Peyer's patch (tissue), 4 donors: ENCODE data around the gene GFI1B. TPM values are rescaled to one million over a fixed set of nuclear protein-coding genes. Genes with fewer than 3 reads are reported as not detected.

ENCODE experiments used
- DNase-seq, 3 donors: peaks; one replicate each; pipeline ENCODE4 v3.0.0-alpha.2; 2017 to 2019
- H3K27ac ChIP-seq, 4 donors: fragments of 200-600 bp; sonication (generic); one replicate each; pipeline ENCODE4 v1.5.1; 2016 to 2019
- H3K27me3 ChIP-seq, 2 donors: fragments of 200-600 bp; sonication (generic); one replicate each; pipeline ENCODE4 v1.5.1; 2019
- H3K36me3 ChIP-seq, 3 donors: fragments of 200-600 bp; sonication (generic); one replicate each; pipeline ENCODE4 v1.5.1; 2016 to 2019
- H3K4me1 ChIP-seq, 4 donors: fragments of 200-600 bp; sonication (generic); one replicate each; pipeline ENCODE4 v1.5.1; 2016 to 2019
- H3K4me3 ChIP-seq, 4 donors: fragments of 200-600 bp; sonication (generic); 1 replicate in 3 of 4; 2 replicates in 1 of 4; pipeline ENCODE4 v1.5.1; 2016 to 2019; ENCODE audit warnings: mild to moderate bottlenecking in 1 of 4
- H3K9me3 ChIP-seq, 4 donors: fragments of 200-600 bp; sonication (generic); one replicate each; pipeline ENCODE4 v1.5.1; 2016 to 2019; ENCODE audit warnings: mild to moderate bottlenecking in 1 of 4
- POLR2A ChIP-seq, 2 donors: fragments of 450-650 bp; IDR thresholded peaks; one replicate each; pipeline ENCODE4 v1.5.1; 2017; ENCODE audit warnings: antibody characterized with exemption in 2 of 2, mild to moderate bottlenecking in 2 of 2, moderate library complexity in 2 of 2
- total RNA-seq, 4 donors: library from RNA; depleted of rRNA; stranded (reverse); fragments of >200 nt; gene quantifications; one replicate each; pipeline ENCODE4 v1.1.0, GENCODE V29; 2016
- TF ChIP-seq, protein P1 (sequence below), 6 experiments: fragments of 450-650 bp in 4 of 6; fragments of 200-600 bp in 2 of 6; sonication (generic) in 1 of 6; IDR thresholded peaks; one replicate each; pipeline ENCODE4 v1.5.1; 2017 to 2019; ENCODE audit warnings: antibody characterized with exemption in 6 of 6, mild to moderate bottlenecking in 3 of 6, moderate library complexity in 1 of 6

GFI1B gene
- total RNA-seq, 4 donors from 2014 or later = 0.88 to 2.7 (median 2.4) TPM; not detected in 1

DNA sequence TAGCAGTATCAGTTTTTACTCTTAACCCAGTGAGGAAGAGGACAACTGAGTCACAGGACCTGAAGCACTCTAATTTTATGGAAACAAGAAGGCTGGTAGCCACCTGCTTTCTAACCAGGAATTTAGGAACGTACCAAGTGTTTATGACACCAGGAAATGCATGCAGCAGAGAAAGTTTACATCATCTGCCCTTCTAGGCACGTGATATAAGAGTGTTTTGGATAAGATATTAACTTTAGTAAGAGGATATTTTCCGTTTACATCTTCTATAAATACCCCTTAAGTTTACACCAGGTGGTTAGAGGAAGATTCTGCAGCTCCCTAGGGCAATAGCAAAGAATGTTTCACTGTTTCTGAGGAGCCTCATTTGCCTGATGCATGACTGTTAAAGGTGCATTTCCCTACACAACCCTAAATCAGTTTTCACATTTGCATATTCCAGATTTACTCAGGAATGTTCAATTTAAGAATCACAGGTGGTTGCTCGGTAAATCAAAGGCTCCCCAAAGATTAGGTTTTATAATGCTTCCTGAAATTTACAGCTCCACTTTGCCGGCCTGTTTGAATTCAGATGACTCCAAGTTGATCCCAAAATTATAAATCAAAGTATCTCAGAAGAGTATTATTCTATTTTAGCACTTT is 35.8 kb upstream of the GFI1B start:
- Histone ChIP-seq H3K27me3 (no peaks in the 10 kb centered on the region), H3K4me1 (peaks cover 0 to 22% (median 0%) of the 10 kb centered on the region in 4 donors), H3K27ac (no peak overlapping the region), H3K9me3 (no peaks in the 10 kb centered on the region), H3K4me3 (no peak overlapping the region), H3K36me3 (no peaks in the 10 kb centered on the region)
- DNase-seq = no peak
- no peak for TF ChIP-seq POLR2A (IDR thresholded peaks at IDR 0.05)
- TF ChIP-seq, protein P1, sequence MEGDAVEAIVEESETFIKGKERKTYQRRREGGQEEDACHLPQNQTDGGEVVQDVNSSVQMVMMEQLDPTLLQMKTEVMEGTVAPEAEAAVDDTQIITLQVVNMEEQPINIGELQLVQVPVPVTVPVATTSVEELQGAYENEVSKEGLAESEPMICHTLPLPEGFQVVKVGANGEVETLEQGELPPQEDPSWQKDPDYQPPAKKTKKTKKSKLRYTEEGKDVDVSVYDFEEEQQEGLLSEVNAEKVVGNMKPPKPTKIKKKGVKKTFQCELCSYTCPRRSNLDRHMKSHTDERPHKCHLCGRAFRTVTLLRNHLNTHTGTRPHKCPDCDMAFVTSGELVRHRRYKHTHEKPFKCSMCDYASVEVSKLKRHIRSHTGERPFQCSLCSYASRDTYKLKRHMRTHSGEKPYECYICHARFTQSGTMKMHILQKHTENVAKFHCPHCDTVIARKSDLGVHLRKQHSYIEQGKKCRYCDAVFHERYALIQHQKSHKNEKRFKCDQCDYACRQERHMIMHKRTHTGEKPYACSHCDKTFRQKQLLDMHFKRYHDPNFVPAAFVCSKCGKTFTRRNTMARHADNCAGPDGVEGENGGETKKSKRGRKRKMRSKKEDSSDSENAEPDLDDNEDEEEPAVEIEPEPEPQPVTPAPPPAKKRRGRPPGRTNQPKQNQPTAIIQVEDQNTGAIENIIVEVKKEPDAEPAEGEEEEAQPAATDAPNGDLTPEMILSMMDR (IDR thresholded peaks at IDR 0.05) = no peak

DNA sequence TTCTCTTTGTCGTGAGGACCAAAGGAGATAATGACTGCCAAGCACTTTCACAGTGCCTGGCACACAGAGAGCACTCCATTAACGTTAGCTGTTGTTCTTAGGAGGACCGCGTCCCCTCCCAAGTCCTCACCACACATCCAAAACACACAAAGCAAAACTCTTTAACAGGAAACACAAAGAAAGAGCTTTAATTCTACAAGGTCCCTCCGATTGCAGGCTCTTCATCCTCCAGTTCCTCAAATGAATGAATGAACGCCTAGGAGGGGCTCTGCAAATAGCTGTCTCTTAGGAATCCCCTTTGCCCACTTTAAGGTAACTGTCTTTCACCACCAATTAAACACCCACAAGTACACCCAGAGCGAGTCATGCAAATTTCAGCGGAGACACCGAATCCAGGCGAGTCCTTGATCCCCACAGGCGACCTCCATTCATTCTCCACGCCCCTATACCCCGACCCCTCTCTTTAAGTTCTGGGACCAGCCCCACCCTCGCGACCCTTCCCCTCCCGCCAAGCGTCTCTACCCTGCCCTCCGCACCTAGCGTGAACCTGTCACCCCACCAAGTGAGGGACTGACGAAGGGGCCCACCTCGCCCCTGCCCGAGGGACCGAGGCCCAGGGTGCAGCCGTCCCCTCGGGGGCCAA is 34.7 kb upstream of the GFI1B start:
- no peak for TF ChIP-seq POLR2A (IDR thresholded peaks at IDR 0.05)
- TF ChIP-seq, protein P1 (IDR thresholded peaks at IDR 0.05) = no peak
- peak overlapping the region; percentile 88 to 98 (median 94) for H3K27ac ChIP-seq
- peaks cover 0 to 22% (median 0%) of the 10 kb centered on the region in 4 donors for H3K4me1 ChIP-seq
- no peaks in the 10 kb centered on the region for H3K36me3 ChIP-seq
- no peaks in the 10 kb centered on the region for H3K9me3 ChIP-seq
- peak overlapping the region; percentile 72 to 97 (median 93) for H3K4me3 ChIP-seq
- no peak for DNase-seq
- no peaks in the 10 kb centered on the region for H3K27me3 ChIP-seq

DNA sequence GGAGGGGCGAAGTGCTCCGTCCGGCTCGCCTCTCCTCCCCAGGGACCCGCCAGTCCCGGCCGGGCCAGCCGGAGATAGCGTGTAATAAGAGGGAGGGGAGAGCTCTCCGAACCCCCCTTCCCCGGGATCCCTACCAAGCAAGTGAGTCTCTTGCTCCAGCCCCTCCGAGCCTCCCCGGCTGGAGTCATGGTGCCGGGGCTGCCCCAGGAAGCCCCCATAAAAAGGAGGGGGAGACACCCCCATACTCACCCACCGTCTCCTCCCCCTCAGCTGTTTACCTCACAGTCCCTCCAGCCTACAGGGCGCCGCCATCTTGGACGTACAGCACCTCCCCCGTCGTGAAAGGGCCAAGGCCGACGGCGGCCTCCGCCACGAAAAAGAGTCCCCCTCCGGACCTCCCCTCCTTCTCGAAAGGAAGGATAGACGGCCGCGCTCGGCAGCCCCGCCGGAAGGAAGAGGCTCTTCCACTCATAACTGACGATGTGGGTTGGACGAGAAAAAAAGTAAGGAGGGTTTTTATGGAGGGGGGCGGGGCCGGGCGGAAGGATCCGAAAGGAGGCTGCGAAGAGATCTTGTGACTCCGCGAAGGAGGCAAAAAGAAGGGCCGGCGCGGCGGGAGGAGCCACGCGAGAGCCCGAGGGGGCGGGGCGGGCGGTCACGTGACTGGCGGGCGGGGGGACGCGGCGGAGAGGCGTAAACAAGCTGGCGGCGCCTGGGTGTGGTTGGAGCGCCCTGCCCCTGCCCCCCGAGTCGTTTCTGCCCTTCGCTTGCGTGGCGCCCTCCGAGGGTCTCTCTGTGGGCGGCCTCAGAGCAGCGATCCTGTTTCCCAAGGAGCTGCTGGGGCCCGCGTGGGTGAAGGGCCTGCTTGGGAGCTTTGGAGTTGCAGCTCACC is 34.0 kb upstream of the GFI1B start, which contains the start of gene TSC1:
TSS of gene TSC1 (minus strand) at position 323 of the 892 bp plus-strand sequence. CDS start 15,744 bp downstream, outside the sequence.
- peak within 1 kb of the TSS; percentile 72 to 97 (median 93) for H3K4me3 ChIP-seq
- H3K27ac ChIP-seq = peak within 1 kb of the TSS; percentile 88 to 98 (median 94)
- TF ChIP-seq, protein P1 (IDR thresholded peaks at IDR 0.05) = no peak
- peak; percentile 40 to 51 for TF ChIP-seq POLR2A (IDR thresholded peaks at IDR 0.05)
- H3K9me3 ChIP-seq = no peaks in the 10 kb centered on the region
- DNase-seq = peak; percentile 95 to 99 (median 98)
- H3K36me3 ChIP-seq = no peaks in the 10 kb centered on the region
- peaks cover 0 to 22% (median 0%) of the 10 kb centered on the region in 4 donors for H3K4me1 ChIP-seq
- H3K27me3 ChIP-seq = no peaks in the 10 kb centered on the region

DNA sequence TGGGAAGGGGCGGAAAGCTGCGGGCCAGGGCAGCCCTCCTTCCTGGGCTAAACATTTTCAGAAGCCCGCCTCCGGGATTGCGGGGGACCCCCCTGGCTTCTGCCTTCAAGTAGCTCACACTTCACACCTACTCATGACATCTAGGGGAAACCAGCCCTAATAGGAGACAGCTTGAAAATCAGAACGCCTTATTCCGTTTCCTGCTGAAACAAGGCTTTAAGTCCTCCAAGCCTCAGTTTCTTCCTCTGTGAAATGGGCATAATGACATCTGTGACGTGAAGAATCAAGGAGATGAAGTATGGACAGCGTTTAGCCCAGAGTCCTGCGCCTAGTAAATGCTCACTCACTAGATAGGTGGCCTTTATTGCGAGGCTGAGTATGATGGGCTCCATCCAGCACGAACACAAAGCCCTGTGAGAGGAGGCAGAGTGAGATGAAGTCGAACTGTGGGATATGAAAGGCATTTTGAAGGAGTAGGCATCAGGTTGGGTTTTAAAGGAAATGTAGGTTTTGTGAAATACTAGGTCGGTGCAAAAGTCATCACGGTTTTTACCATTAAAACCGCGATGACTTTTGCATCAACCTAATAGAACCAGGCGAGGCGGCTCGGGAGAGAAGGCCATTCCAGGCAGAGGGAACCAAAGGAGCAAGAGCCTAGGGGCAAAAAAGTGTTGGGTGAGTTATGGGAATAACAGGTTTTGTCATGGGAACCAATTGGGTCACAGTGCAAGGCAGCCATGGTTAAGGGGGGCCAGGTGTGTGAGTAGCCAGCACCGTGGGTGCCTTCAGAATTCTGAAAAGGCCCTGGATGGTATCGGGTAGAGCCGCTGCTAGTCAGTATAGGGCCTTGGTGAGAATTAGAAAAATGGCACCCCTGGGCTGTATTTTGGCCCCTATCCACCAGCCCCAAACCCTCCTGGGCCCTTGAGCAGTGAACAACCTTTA is 33.0 kb upstream of the GFI1B start:
- H3K4me3 ChIP-seq = peak overlapping the region; percentile 72 to 97 (median 93)

More for the DNA sequence above, 33.0 kb upstream of the GFI1B start:
- Histone ChIP-seq H3K27ac (peak overlapping the region; percentile 88 to 98 (median 94)), H3K9me3 (no peaks in the 10 kb centered on the region), H3K27me3 (no peaks in the 10 kb centered on the region), H3K4me1 (peaks cover 0 to 22% (median 0%) of the 10 kb centered on the region in 4 donors), H3K36me3 (no peaks in the 10 kb centered on the region)
- TF ChIP-seq POLR2A (IDR thresholded peaks at IDR 0.05) = no peak
- TF ChIP-seq, protein P1 (IDR thresholded peaks at IDR 0.05) = no peak
- no peak for DNase-seq
